HG03196 (cell line): ENCODE results near the gene RPL27.

ENCODE experiments used
- ATAC-seq: cut with Tn5 transposase; IDR thresholded peaks from one replicate; pipeline ENCODE4 v1.9.1; 2021; ENCODE audit not compliant: unreplicated experiment

Gene RPL27

DNA sequence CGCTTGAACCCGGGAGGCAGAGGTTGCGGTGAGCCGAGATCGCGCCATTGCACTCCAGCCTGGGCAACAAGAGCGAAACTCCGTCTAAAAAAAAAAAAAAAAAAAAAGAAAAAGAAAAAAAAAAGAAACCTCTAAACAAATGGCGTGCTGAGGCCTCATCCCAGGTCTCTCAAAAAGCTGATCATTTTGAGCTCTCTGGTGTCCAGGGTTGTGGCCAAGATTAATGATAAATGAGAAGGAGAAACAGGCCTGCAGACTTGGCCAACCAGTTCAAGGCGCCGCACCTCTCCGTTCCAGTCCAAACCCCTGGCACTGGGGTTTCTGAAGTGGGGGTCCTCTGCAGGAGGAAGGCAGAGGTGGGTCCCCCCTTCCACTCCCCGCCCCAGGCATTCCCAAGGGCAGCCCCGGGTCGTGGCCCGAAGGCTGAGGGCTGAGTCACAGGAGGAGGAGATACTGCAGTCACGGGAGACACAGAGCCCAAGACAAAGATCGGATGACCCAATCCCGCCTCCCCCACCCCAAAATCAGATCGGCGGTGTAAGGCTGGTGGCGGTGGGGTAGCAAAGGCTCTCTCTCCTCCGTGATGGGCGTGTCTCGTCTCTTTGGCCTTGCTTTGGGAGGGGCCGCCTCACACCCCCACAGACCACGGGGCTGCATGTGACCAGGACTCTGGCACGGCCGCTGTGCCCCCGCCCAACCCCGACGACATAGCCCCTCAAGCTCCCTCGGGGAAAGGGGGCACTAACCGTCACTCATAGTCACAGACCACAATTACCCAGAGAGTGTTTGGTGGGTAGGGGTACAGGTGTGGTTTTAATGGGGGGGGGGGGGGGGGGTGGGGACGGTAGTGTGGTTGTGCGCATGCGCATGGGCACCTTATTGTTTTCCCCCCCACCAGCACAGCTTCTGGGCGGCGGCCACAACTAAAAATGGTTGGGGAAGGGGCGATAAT, 22.8 kb downstream of the RPL27 start:
- no peak for ATAC-seq

- no peak for ATAC-seq
These were observed 23.7 kb downstream of the RPL27 start, which contains the start of gene VAT1 for GRCh38 chr17:43021741-43022512. TSS of gene VAT1 (minus strand) at chr17:43022385. CDS start at chr17:43022322, 63 bp downstream.

DNA sequence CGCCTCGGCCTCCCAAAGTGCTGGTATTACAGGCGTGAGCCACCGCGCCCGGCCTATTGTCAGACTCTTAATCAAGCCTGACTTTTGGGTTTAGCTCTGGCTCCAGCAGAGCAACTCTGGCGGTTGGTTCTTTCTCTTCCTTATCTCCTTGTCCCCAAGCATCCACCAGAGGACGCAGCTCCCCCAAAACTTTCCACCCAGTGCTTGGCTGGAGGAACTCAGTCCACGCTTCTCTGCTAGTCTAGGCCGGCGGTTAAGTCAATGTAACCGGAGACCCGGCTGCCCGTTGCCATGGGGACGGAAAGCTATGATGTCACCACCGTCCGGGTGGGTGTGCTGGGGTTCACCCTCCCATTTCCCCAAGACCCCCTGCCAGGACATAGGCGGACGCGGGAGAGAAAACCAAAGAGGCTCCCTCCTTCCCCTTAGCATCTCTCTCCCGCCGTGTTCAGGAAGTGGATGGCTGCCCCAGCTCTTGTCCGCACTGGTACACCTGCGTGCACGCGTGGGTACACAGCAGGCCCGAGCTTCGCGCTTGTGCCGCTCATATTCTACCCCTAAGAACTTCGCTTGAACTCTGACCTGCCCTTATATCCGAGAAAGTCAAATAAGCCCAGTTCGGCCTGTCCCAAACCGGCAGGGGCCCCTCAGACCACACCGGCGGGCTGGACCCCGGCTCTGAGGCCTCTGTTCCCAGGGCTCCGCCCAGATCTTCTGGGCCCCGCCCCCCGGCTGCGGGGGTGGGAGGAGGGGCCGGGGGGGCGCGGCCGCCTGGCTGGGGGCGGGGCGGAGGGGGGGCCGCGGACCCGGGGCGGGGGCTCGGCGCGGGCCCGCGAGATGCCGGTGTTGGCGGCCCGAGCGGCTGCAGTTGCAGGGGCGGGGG, 26.4 kb downstream of the RPL27 start, which contains the start of gene RND2:
TSS of gene RND2 (plus strand) at position 825 of the 883 bp plus-strand sequence. CDS start 117 bp downstream, outside the sequence.
- ATAC-seq: no peak

DNA sequence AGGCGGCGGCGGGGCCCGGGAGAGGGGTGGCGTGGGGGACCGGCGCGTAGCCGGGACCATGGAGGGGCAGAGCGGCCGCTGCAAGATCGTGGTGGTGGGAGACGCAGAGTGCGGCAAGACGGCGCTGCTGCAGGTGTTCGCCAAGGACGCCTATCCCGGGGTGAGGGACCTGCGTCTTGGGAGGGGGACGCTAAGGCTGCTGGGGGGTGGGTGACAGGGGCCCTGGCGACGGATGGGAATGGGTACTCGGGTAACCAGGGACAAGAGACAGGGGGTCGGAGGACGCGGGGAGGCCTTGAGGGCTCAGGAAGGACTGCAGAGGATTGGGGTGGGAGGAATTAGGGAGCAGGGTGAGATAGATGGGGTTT, 27.1 kb downstream of the RPL27 start:
- ATAC-seq: no peak

DNA sequence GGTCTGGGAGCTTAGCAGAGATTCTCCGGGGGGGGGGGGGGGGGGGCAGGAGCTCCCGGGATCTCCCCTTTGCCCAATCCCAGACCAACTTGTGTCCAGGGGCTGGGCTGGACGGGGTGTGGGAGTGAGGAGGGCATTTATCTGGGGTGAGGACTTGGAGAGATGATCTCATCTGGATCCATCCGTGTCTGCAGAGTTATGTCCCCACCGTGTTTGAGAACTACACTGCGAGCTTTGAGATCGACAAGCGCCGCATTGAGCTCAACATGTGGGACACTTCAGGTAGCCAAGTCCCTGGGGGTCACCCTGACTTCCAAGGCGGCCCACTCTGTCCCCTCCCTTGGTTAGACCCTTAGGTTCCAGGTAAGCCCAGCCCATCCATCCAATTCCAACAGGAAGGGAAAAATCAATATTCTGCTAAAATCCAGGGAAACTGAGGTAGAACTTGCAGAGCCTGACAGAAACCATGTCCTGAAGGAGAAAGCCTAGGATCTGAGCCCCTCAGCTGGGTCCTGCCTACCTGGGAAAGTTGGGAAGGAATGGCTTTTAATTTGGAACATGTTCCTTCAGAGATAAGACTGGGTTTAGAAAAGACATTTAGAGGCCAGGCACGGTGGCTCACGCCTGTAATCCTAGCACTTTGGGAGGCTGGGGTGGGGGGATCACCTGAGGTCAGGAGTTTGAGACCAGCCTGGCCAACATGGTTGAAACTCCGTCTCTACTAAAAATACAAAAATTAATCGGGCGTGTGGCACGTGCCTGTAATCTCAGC, 27.7 kb downstream of the RPL27 start:
- no peak for ATAC-seq

GRCh38 chr17:43026595-43026994, 28.4 kb downstream of the RPL27 start:
- no peak for ATAC-seq

DNA sequence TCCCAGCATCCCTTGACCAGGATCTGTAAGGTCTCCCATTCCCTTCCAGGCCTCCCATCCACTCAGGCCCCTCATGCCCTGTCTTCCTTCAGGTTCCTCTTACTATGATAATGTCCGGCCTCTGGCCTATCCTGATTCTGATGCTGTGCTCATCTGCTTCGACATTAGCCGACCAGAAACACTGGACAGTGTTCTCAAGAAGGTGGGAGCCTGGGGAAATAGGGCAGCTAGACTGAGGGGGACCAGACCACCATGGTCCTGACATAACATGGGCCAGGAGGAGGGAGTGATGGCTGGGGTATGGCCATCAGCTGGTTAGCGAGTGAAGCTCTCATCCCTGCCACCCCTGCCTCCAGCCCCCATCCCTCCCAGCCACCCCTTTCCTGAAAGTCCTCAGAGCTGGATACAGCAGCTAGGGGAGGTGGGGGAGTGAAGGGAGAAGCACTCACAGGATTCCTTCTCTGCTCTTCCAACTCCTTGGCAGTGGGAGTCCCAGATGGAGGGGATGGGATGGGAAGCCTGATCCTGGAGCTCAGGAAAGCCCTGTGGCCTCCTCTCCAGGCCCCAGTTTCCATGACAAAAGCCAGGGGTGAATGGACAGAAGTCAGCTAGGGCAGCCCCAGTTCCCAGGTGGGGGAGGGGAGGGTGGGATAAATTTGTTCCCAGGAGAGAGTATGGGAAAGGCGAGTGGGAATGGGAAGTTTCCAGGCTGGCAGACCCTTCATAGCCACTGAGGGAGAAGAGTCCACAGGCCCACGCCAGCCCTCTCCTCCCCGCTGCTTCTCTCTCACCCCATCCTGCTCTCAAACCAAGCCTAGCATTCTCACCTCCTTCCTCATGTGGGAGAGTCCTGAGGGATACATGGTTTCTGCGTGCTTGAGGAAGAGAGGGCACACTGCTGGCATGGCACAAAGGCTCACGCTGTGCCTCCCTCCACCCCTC, 29.1 kb downstream of the RPL27 start:
- no peak for ATAC-seq

GRCh38 chr17:43028221-43028861, 30.1 kb downstream of the RPL27 start:
- no peak for ATAC-seq

- no peak for ATAC-seq
These were observed 32.0 kb downstream of the RPL27 start for GRCh38 chr17:43030137-43030767.

DNA sequence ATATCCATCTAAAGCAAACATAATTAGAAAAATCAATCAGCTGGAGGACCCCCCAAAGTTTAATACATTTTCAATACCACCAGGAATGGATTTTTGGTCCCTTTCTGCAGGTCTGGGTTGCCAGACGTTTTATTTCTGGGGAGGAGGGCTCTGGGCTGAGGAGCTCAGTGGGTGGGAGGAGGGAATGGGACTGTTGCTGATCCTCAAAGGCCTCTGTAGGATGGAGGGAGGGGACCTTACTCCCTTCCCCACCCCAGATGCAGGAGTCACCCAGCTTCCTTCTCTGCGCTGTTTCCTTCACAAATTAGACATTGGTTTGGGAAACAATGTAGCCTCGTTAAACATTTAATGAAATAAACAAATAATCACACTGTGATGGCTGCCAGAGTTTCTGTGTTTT, 33.4 kb downstream of the RPL27 start:
- ATAC-seq: no peak

GRCh38 chr17:43033948-43034881, 36.0 kb downstream of the RPL27 start:
- ATAC-seq: no peak

- ATAC-seq: no peak
These were observed 36.7 kb downstream of the RPL27 start for GRCh38 chr17:43034894-43035293.

DNA sequence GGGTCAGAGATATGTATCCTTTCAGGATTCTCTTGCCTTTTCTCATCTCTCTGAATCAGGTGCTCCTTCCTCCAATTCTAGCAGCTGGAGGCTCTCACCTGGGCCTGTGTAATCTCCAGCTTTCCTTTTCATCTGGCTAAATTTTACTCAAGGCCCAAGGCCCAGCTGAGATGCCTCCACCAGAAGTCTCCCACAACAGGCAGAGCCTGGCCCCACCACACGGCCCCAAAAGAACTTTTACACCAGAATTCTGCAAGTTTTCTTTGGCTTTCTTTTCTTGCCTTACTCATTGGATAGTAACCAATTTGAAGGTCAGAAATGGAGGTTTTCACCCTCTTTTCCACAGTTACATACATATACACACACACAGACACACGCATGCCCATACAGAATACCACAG, 41.4 kb downstream of the RPL27 start:
- no peak for ATAC-seq

DNA sequence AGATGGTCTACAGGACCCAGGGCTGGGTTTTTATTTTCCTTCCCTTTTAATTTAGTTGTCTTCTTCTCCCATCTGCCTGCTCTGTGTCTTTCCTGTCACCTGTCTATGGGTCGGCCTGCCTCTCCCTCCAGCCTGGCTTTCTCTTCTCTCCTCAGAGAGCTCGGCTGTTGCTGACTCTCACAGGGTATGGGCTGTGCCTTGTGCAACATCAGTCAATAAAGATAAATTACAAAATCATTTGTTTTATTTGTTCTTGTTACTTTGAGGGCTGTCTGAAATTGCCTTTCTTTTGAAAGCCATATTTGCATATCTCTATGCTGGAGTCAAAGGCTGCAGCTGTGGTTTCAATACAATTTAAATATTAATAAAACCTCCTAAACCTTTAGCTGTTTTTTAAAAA, 42.4 kb downstream of the RPL27 start:
- no peak for ATAC-seq

DNA sequence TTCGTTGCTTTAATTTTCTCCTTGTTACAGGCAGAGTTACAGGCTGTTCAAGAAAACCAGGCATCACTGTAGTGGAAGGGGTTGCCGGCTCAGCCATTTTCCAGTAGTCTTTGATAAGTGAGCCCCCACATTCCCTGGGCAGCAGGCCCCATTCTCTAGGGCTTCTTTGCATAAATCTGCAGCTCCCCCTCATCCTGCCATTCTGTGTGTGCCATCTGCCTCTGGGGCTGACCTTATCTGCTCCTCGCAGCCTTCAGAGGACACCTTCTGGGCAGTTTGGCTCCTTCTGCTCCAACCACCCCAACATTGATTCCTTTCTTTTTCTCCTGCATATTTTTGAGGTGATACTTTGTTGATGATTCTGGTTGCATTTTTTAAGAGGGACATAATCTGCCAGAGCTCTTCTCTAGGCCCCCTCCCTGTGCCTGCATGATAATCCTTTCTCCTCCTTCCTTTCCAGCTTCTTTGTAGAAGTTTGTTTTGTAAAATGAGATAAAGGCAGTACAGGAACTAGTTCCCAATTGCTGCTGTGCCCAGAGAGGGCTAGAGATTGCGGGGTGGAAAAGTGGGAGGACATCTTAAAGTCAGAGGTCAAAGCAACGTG, 43.9 kb downstream of the RPL27 start:
- no peak for ATAC-seq

DNA sequence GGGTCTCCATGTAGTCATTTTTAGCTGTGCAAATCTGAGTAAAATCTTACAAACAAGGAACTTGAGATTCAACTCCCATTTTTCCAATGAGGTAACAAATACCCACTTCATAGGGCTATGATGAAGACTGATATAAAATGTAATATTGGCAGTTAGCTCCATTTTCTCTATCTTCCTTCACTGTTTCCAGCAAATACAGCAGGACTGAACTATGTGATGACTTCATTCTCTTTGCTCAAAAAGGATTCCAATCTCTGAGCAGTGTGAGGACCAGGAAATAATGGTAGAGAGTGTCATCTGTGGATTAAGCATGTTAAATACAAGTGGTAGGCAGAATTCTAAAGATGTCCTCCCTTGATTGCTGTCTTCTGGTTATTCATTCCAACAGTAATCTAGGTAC, 45.1 kb downstream of the RPL27 start:
- no peak for ATAC-seq

DNA sequence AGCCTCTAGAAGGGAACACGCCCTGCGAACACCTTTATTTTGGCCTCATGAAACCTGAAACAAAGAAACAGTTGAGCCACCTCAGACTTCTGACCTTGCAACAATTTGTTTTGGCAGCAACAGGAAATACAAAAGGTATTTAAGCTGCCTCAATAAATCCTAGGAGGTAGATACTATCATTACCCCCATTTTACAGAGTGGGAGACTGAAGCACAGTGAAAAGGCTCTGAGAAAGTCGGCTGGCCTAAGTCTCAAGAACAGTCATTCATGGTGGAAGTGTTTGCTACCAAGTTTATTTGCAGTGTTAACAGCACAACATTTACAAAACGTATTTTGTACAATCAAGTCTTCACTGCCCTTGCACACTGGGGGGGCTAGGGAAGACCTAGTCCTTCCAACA, 45.8 kb downstream of the RPL27 start:
- ATAC-seq: no peak
